T-helper 22 cell (primary cell): ENCODE results near the gene BRF1.

ENCODE experiments used
- DNase-seq: peaks from one replicate; pipeline ENCODE4 v3.0.0-alpha.2; 2020; ENCODE audit warnings: low read depth

Gene BRF1

GRCh38 chr14:105195522-105196264, 105.1 kb downstream of the BRF1 start:
- no peak for DNase-seq

GRCh38 chr14:105195051-105195450, 105.8 kb downstream of the BRF1 start:
- DNase-seq, result no peak

GRCh38 chr14:105193916-105194782, 106.7 kb downstream of the BRF1 start:
- no peak for DNase-seq

- no peak for DNase-seq
These were observed 107.7 kb downstream of the BRF1 start for GRCh38 chr14:105192866-105193731.

GRCh38 chr14:105187935-105188524, 112.8 kb downstream of the BRF1 start:
- DNase-seq, result no peak

- no peak for DNase-seq
These were observed 113.7 kb downstream of the BRF1 start for GRCh38 chr14:105187116-105187515.

GRCh38 chr14:105185973-105186372, 114.8 kb downstream of the BRF1 start:
- no peak for DNase-seq

- DNase-seq, result no peak
These were observed 115.8 kb downstream of the BRF1 start for GRCh38 chr14:105185001-105185400.

- no peak for DNase-seq
These were observed 116.3 kb downstream of the BRF1 start for GRCh38 chr14:105184461-105184860.

- no peak for DNase-seq
These were observed 118.3 kb downstream of the BRF1 start for GRCh38 chr14:105182296-105183020.

- no peak for DNase-seq
These were observed 119.1 kb downstream of the BRF1 start for GRCh38 chr14:105181549-105182295.

GRCh38 chr14:105180592-105181548, 119.9 kb downstream of the BRF1 start, which contains the start of gene NUDT14:
Gene NUDT14, minus strand, starts transcription at chr14:105181312. Its CDS starts 103 bp downstream, at chr14:105181209.
- peak; percentile 73 for DNase-seq

GRCh38 chr14:105179191-105179590, 121.6 kb downstream of the BRF1 start:
- DNase-seq, result no peak

- no peak for DNase-seq
These were observed 122.0 kb downstream of the BRF1 start for GRCh38 chr14:105178868-105179140.

GRCh38 chr14:105178069-105178867, 122.5 kb downstream of the BRF1 start:
- DNase-seq, result no peak

GRCh38 chr14:105177082-105177481, 123.7 kb downstream of the BRF1 start:
- DNase-seq, result no peak

- DNase-seq, result no peak
These were observed 124.3 kb downstream of the BRF1 start for GRCh38 chr14:105176513-105176912.
